ENCODE measurements around the gene SOX4.

SOX4 gene

GRCh38 chr6:21601339-21601923, 7.9 kb downstream of the SOX4 start:
- TF ChIP-seq CTCF (conservative IDR thresholded peaks at IDR 0.05; ENCODE audit: low read depth) = no peak
- ChIA-PET POLR2A (ENCODE audit: low non-redundant PET) (no interaction called here), CTCF (interaction anchor here (0.5 kb wide), 1 partner anchor 971 kb away, joined by 3 read pairs; no protein-coding TSS in a partner anchor)
- no peak for DNase-seq (ENCODE audit: low spot score)
- no peak overlapping the region for H3K27ac ChIP-seq

- POLR2A ChIA-PET (ENCODE audit: low non-redundant PET) = no interaction called here
- DNase-seq (ENCODE audit: low spot score) = no peak
- TF ChIP-seq CTCF (conservative IDR thresholded peaks at IDR 0.05; ENCODE audit: low read depth) = no peak
- CTCF ChIA-PET = interaction anchor here (0.5 kb wide), 1 partner anchor 971 kb away, joined by 3 read pairs; no protein-coding TSS in a partner anchor
- H3K27ac ChIP-seq = no peak overlapping the region
Measured at GRCh38 chr6:21601932-21602390, 8.4 kb downstream of the SOX4 start.

- DNase-seq (ENCODE audit: low spot score) = no peak
- POLR2A ChIA-PET (ENCODE audit: low non-redundant PET) = no interaction called here
- H3K27ac ChIP-seq = no peak overlapping the region
- CTCF ChIA-PET = interaction anchor here (0.6 kb wide), 1 partner anchor 440 kb away, joined by 4 read pairs; no protein-coding TSS in a partner anchor
- no peak for TF ChIP-seq CTCF (conservative IDR thresholded peaks at IDR 0.05; ENCODE audit: low read depth)
Measured at GRCh38 chr6:21603082-21603952, 9.8 kb downstream of the SOX4 start.

GRCh38 chr6:21604081-21604480, 10.5 kb downstream of the SOX4 start:
- DNase-seq (ENCODE audit: low spot score) = no peak
- POLR2A ChIA-PET (ENCODE audit: low non-redundant PET) = no interaction called here
- TF ChIP-seq CTCF (conservative IDR thresholded peaks at IDR 0.05; ENCODE audit: low read depth) = no peak
- CTCF ChIA-PET = no interaction called here
- H3K27ac ChIP-seq = no peak overlapping the region

- DNase-seq (ENCODE audit: low spot score) = no peak
- POLR2A ChIA-PET (ENCODE audit: low non-redundant PET) = no interaction called here
Measured at GRCh38 chr6:21605166-21605565, 11.6 kb downstream of the SOX4 start.

More at GRCh38 chr6:21605166-21605565, 11.6 kb downstream of the SOX4 start:
- CTCF ChIA-PET = no interaction called here
- TF ChIP-seq CTCF (conservative IDR thresholded peaks at IDR 0.05; ENCODE audit: low read depth) = no peak
- no peak overlapping the region for H3K27ac ChIP-seq

All from RWPE1 (cell line).